Testis (tissue), 3 donors: ENCODE data around the gene PANX1. TPM values are rescaled to one million over a fixed set of nuclear protein-coding genes. Genes with fewer than 3 reads are reported as not detected.

Experiments
- DNase-seq: peaks from one replicate; pipeline ENCODE4 v3.0.0-alpha.2; 2019
- H3K27ac ChIP-seq, 2 donors: fragments of 200-600 bp; sonication (generic); one replicate each; pipeline ENCODE4 v1.5.1; 2019
- H3K27me3 ChIP-seq: fragments of 200-600 bp; sonication (generic); one replicate; pipeline ENCODE4 v1.5.1; 2019
- H3K36me3 ChIP-seq: fragments of 200-600 bp; sonication (generic); one replicate; pipeline ENCODE4 v1.5.1; 2017; ENCODE audit warnings: low read depth; ENCODE audit errors: missing control alignments
- H3K4me1 ChIP-seq: fragments of 200-600 bp; sonication (generic); one replicate; pipeline ENCODE4 v1.5.1; 2019
- H3K4me3 ChIP-seq, 2 donors: fragments of 200-600 bp; sonication (generic); one replicate each; pipeline ENCODE4 v1.5.1; 2017 to 2019
- H3K9me3 ChIP-seq: fragments of 200-600 bp; sonication (generic); one replicate; pipeline ENCODE4 v1.5.1; 2017
- CTCF ChIP-seq, 3 experiments: fragments of 450-650 bp in 2 of 3; fragments of 200-600 bp in 1 of 3; sonication (generic) in 1 of 3; IDR thresholded peaks; one replicate each; pipeline ENCODE4 v1.5.1; 2016 to 2019; ENCODE audit warnings: antibody characterized with exemption in 3 of 3, mild to moderate bottlenecking in 2 of 3, moderate library complexity in 1 of 3
- POLR2A ChIP-seq: fragments of 450-650 bp; IDR thresholded peaks from one replicate; pipeline ENCODE4 v1.6.1; 2017; ENCODE audit warnings: antibody characterized with exemption, mild to moderate bottlenecking, moderate library complexity
- WGBS, 2 donors: methylation state at CpG; one replicate each; pipeline ENCODE4 v1.1.5; 2018; 5-methylcytosine and 5-hydroxymethylcytosine counted together
- intact Hi-C: fragments of 100-400 bp; cut with DNase I; formaldehyde crosslinking; loops from one replicate; pipeline ENCODE4 v1.15.1; 2023; ENCODE audit warnings: low total_unique reads
- polyA plus RNA-seq: library from polyadenylated mRNA; stranded (reverse); fragments of 350-450 nt; fragmentation: Illumina TruSeq; extraction: RNeasy Lipid Tissue Mini Kit (QIAGEN cat#74804); gene quantifications from one replicate; pipeline ENCODE4 v1.2.3, GENCODE V29; 2014; ENCODE audit warnings: low read depth, low replicate concordance; ENCODE audit not compliant: insufficient read depth
- total RNA-seq, 2 donors: library from RNA; depleted of rRNA; stranded (reverse); fragments of >200 nt; gene quantifications; one replicate each; pipeline ENCODE4 v1.2.3, GENCODE V29; 2016

The PANX1 gene
- total and polyA plus RNA-seq, 3 donors from 2014 or later: 22.2 to 55.3 (median 42.0) TPM

GRCh38 chr11:94169516-94169915, 40.9 kb downstream of the PANX1 start:
- Histone ChIP-seq H3K9me3 (no peaks in the 10 kb centered on the region), H3K27me3 (no peaks in the 10 kb centered on the region), H3K27ac (no peak overlapping the region), H3K36me3 (no peaks in the 10 kb centered on the region), H3K4me3 (no peak overlapping the region), H3K4me1 (no peaks in the 10 kb centered on the region)
- DNase-seq: no peak
- no peak for TF ChIP-seq POLR2A
- no peak for TF ChIP-seq CTCF (IDR thresholded peaks at IDR 0.05)
- intact Hi-C loops: no loop called here
- 89 to 94% methylated on average over 4 of the region's 4 CpGs for WGBS, 2 donors

GRCh38 chr11:94169930-94170545, 41.4 kb downstream of the PANX1 start:
- WGBS, 2 donors: 84 to 90% methylated on average over 8 of the region's 8 CpGs
- TF ChIP-seq POLR2A (no peak), CTCF (IDR thresholded peaks at IDR 0.05) (no peak)
- DNase-seq: no peak
- Histone ChIP-seq H3K9me3 (no peaks in the 10 kb centered on the region), H3K4me1 (no peaks in the 10 kb centered on the region), H3K36me3 (no peaks in the 10 kb centered on the region), H3K27me3 (no peaks in the 10 kb centered on the region), H3K27ac (no peak overlapping the region), H3K4me3 (no peak overlapping the region)
- intact Hi-C loops: no loop called here

- Histone ChIP-seq H3K4me3 (no peak overlapping the region), H3K9me3 (no peaks in the 10 kb centered on the region), H3K27me3 (no peaks in the 10 kb centered on the region), H3K36me3 (no peaks in the 10 kb centered on the region), H3K4me1 (no peaks in the 10 kb centered on the region), H3K27ac (no peak overlapping the region)
- intact Hi-C loops: no loop called here
- no peak for DNase-seq
- no peak for TF ChIP-seq POLR2A
- TF ChIP-seq CTCF (IDR thresholded peaks at IDR 0.05): no peak
Observed at GRCh38 chr11:94170953-94171352, 42.3 kb downstream of the PANX1 start.

DNA sequence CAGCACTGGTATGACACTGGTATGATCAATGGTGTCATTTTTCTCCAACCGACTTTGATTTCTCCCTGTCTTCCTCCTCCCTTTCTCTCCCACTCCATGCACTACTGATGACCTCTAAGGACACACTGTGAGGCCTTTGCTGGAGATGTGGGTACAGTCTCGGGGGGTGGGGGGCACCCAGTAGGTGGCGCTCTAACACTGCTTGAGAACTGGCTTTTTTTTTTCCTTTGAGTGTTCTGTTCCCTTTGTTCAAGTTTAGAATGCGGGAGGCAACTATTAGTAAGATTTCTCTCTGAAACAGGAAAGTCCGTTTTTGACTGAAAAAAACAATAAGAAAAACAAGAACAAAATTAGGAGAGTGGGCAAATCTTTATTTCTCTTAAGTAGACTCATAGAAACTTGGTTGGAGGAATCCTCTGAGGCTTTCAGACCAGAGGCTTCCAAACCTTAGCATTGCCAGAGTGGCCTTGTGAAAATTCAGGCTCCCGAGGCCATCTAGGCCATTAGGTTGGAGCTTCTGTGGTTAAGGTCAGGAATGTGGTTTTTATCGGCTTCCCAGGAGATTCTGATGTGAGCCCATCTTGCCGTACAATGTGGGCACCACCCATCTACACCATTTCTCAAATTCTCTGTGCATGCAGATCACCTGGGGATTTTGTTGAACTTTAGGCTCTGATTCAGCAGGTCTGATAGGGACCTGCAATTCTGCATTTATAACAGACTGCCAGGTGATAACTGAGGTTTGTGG, 43.2 kb downstream of the PANX1 start:
- intact Hi-C loops: no loop called here
- peak; percentile 50 for DNase-seq

More for the DNA sequence above, 43.2 kb downstream of the PANX1 start:
- no peaks in the 10 kb centered on the region for H3K36me3 ChIP-seq
- WGBS, 2 donors: 59 to 70% methylated on average over 8 of the region's 8 CpGs
- no peak overlapping the region for H3K27ac ChIP-seq
- no peaks in the 10 kb centered on the region for H3K27me3 ChIP-seq
- H3K4me1 ChIP-seq: no peaks in the 10 kb centered on the region
- H3K4me3 ChIP-seq: no peak overlapping the region
- no peak for TF ChIP-seq POLR2A
- TF ChIP-seq CTCF (IDR thresholded peaks at IDR 0.05): peak in 2 of 3 experiments; percentile 39 to 60
- H3K9me3 ChIP-seq: no peaks in the 10 kb centered on the region
